LNCaP clone FGC (cell line): ENCODE data around the gene ULK2.

Source experiments
- DNase-seq: peaks from one replicate; pipeline ENCODE4 v3.0.0-alpha.2; 2011; ENCODE audit warnings: low read depth
- H3K4me3 ChIP-seq: 2 replicates; pipeline ENCODE4 v1.5.1; 2011; ENCODE audit warnings: mild to moderate bottlenecking, low read depth, low read length, control low read depth
- CTCF ChIP-seq: IDR thresholded peaks from 2 replicates; pipeline ENCODE4 v1.5.1; 2012; ENCODE audit warnings: mild to moderate bottlenecking; ENCODE audit not compliant: control insufficient read depth, insufficient read depth; ENCODE audit errors: extremely low read depth

ULK2 gene

GRCh38 chr17:19726631-19727376 lies 140.9 kb downstream of the ULK2 start:
- no peak for DNase-seq
- no peak overlapping the region for H3K4me3 ChIP-seq
- no peak for TF ChIP-seq CTCF

- no peak overlapping the region for H3K4me3 ChIP-seq
- DNase-seq, result no peak
- no peak for TF ChIP-seq CTCF
Measured at GRCh38 chr17:19725486-19725885, 142.2 kb downstream of the ULK2 start.

- DNase-seq, result no peak
- TF ChIP-seq CTCF, result no peak
- no peak overlapping the region for H3K4me3 ChIP-seq
Measured at GRCh38 chr17:19724501-19725420, 143.0 kb downstream of the ULK2 start.

- H3K4me3 ChIP-seq, result no peak overlapping the region
- no peak for TF ChIP-seq CTCF
- no peak for DNase-seq
Measured at GRCh38 chr17:19723964-19724363, 143.8 kb downstream of the ULK2 start.
